ENCODE results near the gene TAAR8.
A peak's percentile ranks its signal among the peaks of the same experiment; 100 is the strongest.

Gene TAAR8

GRCh38 chr6:132511831-132512220 is 40.6 kb upstream of the TAAR8 start:
- TF ChIP-seq CTCF (IDR thresholded peaks at IDR 0.05), result no peak
- H3K27ac ChIP-seq, result peak overlapping the region; percentile 25 to 70
- peak overlapping the region; percentile 82 for H3K4me3 ChIP-seq
- no peak for DNase-seq (ENCODE audit: low spot score)

- Histone ChIP-seq H3K4me3 (peak overlapping the region; percentile 82), H3K27ac (peak overlapping the region; percentile 70 to 91)
- no peak for DNase-seq (ENCODE audit: low spot score)
- TF ChIP-seq CTCF (IDR thresholded peaks at IDR 0.05), result no peak
Measured at GRCh38 chr6:132512342-132512637, 40.2 kb upstream of the TAAR8 start.

GRCh38 chr6:132512638-132513632 is 39.5 kb upstream of the TAAR8 start, which contains the start of gene STX7:
STX7 (minus strand) TSS chr6:132513116; CDS start chr6:132503530, 9,586 bp downstream.
- H3K4me3 ChIP-seq, result peak within 1 kb of the TSS; percentile 82
- DNase-seq (ENCODE audit: low spot score), result peak; percentile 94
- TF ChIP-seq CTCF (IDR thresholded peaks at IDR 0.05), result no peak
- peak within 1 kb of the TSS; percentile 70 to 91 for H3K27ac ChIP-seq

- no peak for TF ChIP-seq CTCF (IDR thresholded peaks at IDR 0.05)
- Histone ChIP-seq H3K27ac (peak overlapping the region; percentile 70 to 91), H3K4me3 (peak overlapping the region; percentile 82)
- no peak for DNase-seq (ENCODE audit: low spot score)
Measured at GRCh38 chr6:132513831-132514545, 38.5 kb upstream of the TAAR8 start.

- DNase-seq (ENCODE audit: low spot score), result no peak
- Histone ChIP-seq H3K4me3 (no peak overlapping the region), H3K27ac (peak overlapping the region in 1 of 2 donors; percentile 74)
- no peak for TF ChIP-seq CTCF (IDR thresholded peaks at IDR 0.05)
Measured at GRCh38 chr6:132515386-132515785, 37.1 kb upstream of the TAAR8 start.

- Histone ChIP-seq H3K4me3 (no peak overlapping the region), H3K27ac (no peak overlapping the region)
- no peak for TF ChIP-seq CTCF (IDR thresholded peaks at IDR 0.05)
- no peak for DNase-seq (ENCODE audit: low spot score)
Measured at GRCh38 chr6:132520953-132521352, 31.5 kb upstream of the TAAR8 start.
